GF-D8 (cell line): Measurements from ENCODE around the gene LTBP1.

Experiments used
- DNase-seq: peaks from one replicate; lab custom pipeline; 2025; lab: John Stamatoyannopoulos, UW

Gene LTBP1

DNA sequence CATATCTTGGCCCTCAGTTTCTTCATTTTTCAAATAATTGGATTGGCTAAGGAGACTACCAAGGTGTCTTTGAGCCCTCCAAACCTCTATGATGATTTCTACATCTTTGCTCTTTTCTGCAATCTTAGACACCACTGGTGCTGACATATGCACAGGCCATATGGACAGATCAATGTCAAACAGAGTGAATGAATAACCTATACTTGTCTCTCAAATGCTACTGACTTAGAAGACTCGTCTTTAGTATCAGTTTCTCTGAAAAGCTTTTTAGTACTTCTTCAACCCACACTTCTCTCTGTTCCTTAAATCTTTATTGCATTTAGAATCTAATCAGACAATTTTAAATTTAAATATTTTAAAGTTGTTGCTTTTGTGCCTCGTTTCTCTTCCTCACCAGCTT is 258.2 kb downstream of the LTBP1 start:
- DNase-seq: no peak

DNA sequence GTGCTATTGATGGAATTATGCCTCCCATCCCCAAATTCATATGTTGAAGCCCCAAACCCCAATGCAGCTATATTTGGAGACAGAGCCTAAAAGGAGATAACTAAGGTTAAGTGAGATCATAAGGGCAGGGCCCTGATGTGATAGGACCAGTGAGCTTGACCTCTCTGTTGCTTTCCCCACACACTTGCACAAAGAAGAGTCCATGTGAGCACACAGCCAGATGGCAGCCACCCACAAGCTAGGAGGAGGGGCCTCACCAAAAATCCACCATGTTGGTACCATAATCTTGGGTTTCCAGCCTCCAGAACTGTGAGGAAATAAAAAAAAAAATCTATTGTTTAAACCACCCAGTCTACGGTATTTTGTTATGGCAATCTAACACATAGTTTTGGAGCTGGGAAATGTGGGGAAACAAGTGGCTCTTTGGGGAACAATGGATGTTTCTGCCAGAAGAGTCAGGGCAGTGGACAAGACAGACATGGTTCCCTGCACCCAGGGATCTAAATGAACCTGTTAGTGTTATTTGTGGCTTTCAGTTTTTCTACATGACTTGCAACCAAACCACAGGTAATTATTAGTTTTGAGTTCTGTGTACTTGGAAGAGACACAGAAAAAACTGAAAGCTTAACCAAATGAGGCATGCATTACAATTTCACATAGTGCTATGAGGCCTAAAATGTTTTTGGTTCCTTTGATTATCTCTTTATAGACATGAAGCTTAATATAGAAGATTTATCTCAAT is 259.1 kb downstream of the LTBP1 start:
- no peak for DNase-seq

DNA sequence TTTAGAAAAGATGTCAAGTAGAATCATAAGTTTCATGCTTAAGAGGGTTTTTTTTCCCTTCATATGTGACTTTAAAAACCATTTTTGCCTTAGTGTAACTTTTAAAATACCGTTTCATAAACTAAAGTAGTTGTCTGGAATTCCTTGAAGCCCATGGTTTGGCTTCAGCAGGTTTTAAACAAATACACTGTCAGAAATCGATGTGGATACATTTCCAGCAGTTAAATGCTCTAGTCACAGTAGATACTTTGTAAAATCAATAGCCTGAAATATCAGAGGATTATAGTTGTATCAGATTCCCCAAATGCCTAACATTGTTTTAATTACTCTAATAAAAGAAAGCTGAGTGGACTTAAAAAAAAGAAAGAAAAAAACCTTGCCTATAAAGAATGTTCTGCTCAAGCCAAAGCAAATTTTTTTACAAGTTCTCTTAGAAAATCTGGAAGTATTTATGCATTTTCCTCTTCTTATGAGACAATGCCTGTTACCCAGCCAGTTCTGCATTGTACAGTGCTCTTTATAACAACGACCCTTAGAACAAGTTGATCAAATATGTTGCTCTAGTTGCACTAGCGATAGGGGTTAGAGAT is 260.5 kb downstream of the LTBP1 start:
- DNase-seq: no peak

DNA sequence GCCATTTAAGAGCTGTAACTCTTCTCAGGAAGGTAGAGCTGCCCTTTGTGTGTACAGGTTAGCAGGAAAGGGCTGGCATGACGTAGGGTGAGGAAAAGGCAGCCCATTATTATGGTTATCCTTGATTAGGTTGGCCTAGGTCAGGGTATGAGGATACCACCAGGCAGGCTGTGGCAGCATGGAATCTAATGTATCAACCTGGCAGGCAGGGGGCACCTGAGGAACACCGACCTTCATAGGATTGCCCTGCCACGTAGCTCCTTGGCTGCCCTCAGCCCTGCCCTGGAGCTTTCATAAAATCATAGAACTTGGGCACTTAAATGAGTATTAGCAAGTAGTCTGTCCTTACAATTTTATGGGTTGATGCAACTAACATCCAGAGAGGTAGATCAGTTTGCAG is 261.6 kb downstream of the LTBP1 start:
- DNase-seq: no peak

DNA sequence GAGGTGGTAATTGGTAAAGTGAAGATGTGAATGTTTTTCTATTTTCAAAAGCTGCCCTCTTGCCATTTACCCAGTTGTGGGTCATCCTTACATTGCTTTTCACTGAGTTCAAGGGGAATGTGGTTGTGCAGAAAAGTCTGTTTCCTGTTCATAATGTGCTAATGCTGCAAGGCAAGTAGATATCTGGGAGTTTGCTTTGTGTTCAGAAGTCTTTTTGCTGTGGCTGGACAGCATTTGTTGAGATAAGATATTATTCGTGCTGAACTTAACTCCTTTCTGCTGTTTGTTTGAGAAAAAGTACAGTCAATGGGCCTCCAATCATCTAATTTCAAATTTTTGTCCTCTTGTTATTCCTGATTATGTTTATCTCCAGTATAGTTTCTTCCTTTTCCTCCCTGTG is 263.2 kb downstream of the LTBP1 start:
- no peak for DNase-seq

DNA sequence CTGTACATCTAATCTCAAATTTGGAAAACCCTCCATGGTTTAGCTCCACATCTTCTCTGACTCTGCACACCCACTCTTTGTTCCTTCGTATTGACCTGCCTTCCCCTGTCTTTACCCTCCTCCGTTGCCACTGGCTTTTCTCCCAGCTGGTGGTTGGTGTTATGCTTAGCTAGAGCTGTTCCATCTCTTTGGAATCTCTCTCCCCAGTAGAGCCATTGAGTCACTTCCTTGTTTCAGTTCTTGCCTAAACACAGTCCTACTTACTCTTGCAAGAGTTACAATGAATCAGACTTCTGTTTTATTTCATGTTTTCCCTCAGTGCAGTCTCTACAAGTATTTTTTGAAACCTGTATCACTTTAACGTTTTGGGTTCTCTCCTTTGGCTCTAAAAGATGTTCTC is 263.9 kb downstream of the LTBP1 start:
- no peak for DNase-seq

DNA sequence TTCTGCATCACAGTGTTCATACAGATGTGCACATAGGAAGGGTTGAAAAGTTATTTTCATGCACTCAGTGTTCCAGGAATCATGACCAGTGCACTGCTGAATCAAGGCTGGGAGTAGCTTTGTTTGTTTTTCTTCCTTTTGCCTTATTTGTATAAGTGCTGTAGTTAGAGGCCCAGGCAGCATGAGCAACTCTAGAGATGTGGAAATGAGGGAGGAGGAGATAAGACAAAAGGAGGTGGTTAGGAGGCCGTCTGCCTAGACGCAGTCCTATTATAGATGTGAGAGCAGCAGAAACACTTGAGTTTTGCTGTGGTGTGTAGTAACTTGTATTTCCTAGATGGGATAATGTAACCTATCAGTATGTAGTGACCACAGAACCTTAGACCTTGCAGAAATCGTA is 265.4 kb downstream of the LTBP1 start:
- no peak for DNase-seq

DNA sequence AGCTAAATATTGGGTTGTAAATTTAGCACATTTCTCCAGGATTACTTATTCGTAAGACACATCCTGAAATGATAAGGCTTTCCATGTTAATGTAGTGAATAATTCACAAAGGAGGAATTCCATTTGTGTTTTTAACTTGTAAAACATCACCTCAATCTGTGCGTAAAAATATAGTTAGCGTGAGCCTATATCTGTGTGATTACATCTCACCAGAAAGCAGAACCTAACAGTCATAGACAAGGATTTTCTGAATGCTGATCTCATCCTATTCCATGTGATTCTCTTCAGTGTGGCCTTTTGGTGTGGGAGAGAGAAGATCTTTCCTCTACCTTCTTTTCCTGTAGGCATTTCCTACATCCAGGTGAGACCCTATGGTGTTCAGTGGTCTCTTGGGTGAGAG is 266.5 kb downstream of the LTBP1 start:
- DNase-seq: no peak

DNA sequence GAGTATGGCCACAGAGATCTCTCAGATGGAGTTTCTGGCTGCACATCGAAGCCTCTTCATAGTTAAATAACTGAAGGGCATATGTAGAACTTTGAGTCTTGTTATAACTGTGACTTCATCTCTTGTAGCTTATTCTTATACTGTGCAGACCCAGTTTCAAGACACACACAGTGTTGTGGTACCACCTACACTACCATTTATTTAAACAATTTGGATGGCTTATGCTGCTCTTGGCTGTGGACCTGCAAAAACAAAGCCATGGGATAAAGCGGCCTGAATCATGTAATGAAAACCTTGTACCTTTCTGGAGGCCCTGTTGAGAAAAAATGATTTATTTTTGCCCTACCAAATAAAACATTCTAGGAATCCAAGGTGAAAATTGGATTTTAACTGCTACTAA is 266.9 kb downstream of the LTBP1 start:
- no peak for DNase-seq

DNA sequence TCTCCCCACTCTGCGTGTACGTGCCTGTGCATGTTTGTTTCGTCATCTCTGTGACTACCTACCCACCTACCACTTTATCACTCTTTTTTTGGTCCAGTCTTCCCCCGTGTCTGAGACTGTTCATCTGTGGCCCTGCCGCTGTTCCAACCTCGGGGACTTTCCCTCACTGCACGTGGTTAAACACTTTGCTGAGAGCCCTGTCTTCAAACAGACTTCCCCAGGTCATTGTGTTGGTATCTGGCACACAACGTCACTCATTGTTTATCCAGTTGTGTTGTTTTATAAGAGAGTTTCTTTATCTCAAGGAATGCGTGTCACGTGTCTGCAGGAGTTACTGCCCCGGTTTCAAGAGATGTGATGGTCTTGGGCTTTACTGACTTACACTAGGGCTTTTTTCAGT is 267.7 kb downstream of the LTBP1 start:
- DNase-seq: no peak

DNA sequence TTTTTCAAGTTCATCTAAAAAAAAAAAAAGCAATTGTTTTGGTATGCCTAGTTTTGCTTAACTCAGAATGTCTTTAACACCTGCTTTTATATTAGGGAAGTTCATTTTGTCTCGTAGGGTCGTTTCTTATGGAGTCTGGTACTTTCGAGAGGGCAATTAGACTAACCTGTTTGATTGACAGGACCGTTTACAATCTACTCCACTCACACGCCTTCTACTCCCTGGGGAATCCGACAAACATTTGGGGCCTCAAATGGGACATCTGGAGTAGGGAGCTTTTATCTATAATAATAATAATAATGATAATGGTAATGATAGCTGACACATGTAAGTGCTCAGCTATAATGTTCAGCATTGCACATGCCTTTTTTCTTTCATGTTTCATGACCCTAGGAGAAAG is 268.1 kb downstream of the LTBP1 start:
- DNase-seq: no peak

DNA sequence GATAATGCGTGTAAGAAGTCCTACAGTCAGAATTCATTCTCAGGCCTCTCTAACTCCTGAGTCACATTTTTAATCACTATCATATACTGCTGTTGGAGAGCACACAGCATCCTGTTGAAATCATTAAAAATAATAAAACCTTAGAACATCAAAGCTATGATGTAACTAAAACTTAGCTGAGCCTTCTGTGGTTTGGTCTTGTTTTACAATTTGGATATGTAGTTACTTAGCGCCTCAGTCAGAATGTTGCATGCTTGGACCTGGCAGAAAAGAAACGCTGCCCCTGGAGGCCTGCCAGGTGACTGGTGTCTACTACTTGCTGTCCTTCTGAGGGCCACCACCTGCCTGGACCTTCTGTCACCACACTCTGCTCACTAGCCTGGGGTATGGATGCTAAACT is 268.5 kb downstream of the LTBP1 start:
- DNase-seq: no peak

DNA sequence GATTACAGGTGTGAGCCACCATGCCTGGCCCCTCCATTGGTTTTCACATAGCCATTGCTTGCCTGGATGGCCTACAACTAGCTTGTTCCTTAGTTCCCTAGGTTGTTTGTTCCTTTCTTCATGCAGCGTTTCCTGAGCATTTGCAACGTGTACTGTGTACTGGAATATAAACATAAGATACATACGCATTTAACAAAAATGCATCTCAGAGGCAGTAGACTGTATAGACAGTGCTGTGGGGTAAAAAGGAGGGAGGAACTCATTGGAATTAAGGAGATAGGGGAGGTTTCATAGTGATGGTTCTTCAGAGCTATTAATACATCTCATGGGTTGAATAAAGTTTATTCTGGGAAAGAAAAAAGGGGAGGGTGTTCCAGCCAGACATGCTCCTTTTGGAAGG is 269.2 kb downstream of the LTBP1 start:
- no peak for DNase-seq

DNA sequence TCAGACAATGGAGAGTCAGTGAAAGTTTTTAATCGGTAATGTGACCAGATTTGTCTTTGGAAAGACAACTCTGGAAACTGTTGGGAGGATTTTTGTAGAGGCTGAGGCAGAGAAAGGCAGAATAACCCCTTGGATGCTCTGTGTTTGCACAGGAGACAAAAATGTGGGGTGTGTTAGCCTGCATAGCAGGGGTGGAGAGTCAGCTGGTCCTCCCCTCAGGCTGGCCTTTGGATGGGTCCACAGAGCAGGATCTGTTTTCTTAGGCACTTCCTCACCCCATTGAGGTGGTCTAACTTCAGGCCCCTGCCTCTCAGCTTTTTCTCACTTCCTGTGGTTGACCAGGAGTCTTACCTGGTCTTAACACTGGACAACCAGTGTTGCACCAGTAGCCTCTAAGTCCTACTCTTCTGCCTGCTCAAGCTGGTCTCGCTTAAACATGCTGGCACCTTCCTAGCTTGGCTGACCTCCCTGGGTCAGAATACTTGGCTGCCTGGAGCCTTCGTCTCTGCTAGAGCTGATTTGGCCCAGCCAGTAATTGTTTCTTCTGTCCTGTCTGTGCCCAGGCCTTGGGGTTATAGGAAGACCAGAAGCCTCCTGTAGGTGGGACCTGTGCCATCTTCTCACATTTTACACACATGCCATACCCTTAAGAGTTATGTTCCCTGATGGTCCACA is 269.9 kb downstream of the LTBP1 start:
- no peak for DNase-seq

DNA sequence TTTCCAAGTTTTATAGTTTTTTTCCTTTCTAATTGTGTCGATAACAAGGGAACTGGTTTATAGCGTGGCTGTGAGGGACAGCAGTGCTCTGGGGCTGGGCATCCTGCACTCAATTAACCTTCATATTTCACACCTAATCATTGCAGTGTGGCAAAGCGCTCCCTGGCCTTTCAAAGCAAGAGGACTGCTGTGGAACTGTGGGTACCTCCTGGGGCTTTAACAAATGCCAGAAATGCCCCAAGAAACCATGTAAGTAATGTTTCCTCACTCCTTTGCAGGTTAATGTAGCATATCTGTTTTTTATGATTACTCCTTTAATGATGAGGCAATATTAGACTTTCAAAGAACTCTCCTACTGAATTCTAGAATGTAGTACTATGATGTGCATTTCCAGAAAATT is 270.7 kb downstream of the LTBP1 start:
- no peak for DNase-seq

DNA sequence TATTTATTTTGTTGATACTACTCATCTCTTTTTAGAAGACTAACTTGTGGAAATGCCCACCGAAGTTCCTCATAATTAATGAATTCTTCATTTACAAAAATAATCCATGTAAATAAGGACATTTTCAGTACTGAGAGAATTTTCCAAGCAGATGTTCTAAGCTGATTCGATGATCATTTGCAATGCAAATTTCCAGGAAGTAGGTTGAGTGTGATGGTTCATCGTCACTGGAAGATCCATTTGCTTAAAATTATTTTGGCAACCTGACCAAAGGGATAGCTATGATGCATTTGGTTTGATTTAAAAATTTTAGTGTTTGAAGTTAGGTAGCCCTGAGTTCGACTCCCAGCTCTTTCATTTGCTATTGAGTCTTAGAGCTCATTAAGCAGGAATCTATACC is 272.4 kb downstream of the LTBP1 start:
- no peak for DNase-seq

DNA sequence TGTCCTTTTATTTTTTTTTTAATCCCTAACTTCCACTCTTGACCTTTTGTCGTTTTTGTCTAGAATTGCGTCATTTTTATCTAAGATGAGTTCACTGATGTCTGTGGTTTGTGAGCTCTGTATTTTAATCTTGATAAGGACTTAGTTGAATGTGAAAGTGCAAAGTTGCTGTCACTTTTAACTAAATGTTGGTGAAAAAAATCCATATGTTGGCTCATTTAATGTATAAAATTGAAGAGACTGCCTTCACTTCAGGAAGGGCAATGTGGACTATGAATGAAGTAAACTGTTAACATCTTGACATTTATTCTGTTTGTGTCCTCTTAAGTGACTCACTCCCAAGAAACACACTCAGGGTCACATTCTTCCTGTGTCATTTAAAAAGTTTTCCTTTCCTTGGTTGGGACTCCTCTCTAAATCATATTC is 273.1 kb downstream of the LTBP1 start:
- DNase-seq: no peak

DNA sequence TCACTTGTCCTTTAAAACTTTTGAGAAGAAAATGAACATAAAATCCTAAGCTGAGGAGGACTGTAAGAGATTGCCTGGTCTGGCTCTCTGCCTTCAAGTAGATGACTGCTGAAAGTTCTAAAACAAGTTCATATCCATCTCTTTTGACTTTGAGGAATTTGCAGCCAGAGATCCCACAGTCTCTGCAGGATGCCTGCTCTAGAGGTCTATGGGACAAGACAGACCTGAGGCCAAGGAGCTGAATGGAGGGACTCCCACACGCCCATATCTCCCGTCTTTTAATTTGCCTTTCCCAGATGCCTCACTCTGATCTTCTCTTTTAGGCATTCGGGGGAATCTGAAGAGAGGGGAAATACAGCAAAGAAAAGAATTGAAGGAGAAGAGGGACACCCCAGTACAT is 273.8 kb downstream of the LTBP1 start:
- no peak for DNase-seq

DNA sequence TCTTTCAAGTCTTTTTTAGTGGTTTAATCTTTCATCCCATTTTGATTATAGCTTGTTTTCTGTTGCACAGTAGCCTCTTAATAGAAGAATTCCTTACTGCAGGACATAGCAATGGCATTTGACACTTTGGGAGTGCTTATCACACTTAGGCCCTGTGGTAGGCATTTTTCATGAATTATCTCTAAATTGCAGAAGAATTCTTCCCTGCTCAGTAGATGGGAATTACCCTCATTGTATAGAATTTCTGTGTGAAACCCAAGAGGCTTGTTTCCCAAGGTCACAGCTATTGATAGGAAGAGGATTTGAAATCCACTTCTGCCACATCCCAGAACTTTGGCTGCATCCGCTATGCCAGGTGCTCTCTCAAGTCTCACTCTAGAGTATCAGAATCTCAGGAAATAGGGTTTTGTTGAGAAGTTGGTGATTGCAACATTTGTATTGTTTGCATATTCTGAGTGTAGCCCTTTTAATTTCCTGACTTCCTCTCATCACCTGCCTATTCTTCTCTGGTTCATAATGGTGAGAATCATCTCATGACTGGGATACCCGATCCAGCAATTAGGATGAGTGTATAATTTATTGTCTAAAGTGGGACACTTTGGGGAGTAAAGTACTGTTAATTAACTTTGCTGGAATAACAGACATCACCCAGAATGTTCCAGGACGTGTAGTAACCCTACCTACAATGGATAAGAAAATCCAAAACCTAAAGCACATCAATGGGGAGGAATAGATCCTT is 274.5 kb downstream of the LTBP1 start:
- no peak for DNase-seq

DNA sequence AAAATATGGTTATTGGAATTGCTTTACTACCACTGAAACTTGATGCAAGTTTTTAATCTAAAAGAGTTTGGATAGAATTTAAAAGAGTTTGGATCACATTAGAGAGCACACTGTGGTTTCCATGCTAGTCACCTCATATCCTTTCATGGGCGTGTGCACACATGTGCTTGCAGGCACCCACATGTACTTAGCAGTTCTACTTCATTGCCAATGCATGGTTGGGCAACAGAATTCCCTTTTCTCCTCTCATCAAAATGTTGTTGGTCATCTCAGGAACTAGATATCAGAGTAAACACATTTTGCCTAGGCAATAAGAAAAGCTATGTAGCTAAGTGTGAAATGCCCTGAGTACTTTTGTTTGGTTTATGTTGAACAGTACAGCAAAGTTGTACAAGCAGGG is 275.6 kb downstream of the LTBP1 start:
- DNase-seq: no peak

DNA sequence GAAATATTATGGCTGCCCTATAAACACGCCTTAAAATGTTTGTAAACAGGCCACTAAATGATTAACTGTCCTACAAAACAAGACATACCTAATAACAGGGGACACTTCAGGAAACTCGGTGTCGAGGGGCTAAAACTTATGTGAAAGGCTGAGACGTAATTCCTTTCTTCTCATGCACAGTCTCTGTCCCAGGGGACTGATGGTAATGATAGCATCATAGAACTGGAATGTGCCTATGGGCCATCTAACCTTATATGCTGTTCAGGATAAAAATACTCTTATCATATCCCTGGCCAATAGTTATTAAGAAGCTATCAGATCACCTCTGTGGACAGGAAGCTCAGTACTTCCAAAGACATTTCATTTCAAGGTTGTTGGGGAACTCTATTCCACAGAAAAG is 277.1 kb downstream of the LTBP1 start:
- no peak for DNase-seq

DNA sequence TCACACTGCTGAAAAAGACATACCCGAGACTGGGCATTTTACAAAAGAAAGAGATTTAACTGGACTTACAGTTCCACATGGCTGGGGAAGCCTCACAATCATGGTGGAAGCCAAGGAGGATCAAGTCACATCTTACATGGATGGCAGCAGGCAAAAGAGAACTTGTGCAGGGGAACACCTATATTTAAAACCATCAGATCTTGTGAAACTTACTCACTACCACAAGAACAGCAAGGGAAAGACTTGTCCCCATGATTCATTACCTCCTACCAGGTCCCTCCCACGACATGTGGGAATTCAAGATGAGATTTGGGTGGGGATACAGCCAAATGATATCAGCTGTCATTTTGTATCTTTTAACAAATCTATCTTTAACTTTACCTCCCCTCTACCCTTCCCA is 278.6 kb downstream of the LTBP1 start:
- no peak for DNase-seq

DNA sequence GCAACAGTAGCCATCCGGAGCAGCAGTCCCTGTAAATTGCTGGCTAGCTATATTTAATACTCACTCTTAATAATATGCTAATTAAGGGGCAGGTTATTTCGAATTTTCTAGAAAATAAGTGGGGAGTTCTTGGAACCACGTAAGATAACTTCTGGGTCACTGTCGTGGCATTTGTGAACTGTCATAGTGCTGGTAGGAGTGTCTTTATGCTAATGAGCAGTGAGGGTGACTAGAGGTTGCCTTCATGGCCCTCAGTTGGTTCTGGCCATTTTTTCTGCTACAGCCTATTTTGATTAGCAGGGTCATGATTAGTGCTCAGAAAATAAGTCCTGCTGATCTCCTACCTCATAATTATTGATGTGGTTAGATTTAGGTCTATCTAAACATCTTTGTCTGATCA is 279.8 kb downstream of the LTBP1 start:
- DNase-seq: no peak
